ENCODE data around the gene CEP112. TPM values are rescaled to one million over a fixed set of nuclear protein-coding genes. Genes with fewer than 3 reads are reported as not detected.

CEP112 gene
- total RNA-seq, 1 experiment from 2014 or later: 6.1 TPM

GRCh38 chr17:66222798-66223350, 30.9 kb upstream of the CEP112 start:
- no peak overlapping the region for H3K4me3 Mint-ChIP-seq
- no peak for ATAC-seq
- no peaks in the 10 kb centered on the region for H3K36me3 Mint-ChIP-seq
- CTCF ChIA-PET: no interaction called here
- no peak for DNase-seq (ENCODE audit: low spot score)
- TF ChIP-seq SMAD3 (CRISPR knock-in tag; IDR thresholded peaks at IDR 0.05; ENCODE audit: borderline replicate concordance): no peak
- TF ChIP-seq ZNF425 (CRISPR knock-in tag; conservative IDR thresholded peaks at IDR 0.05): no peak
- no peak for TF ChIP-seq SOX15 (CRISPR knock-in tag; IDR thresholded peaks at IDR 0.05)
- TF ChIP-seq AFF4 (CRISPR knock-in tag; IDR thresholded peaks at IDR 0.05; ENCODE audit: borderline replicate concordance): no peak
- no peak for TF ChIP-seq JUN (CRISPR knock-in tag; IDR thresholded peaks at IDR 0.05)
- TF ChIP-seq FOXK1 (CRISPR knock-in tag; IDR thresholded peaks at IDR 0.05): no peak
- no peak for TF ChIP-seq ZNF532 (CRISPR knock-in tag; IDR thresholded peaks at IDR 0.05; ENCODE audit: borderline replicate concordance)
- no peak for TF ChIP-seq FOXJ3 (CRISPR knock-in tag; IDR thresholded peaks at IDR 0.05; ENCODE audit: borderline replicate concordance)
- TF ChIP-seq EMX1 (CRISPR knock-in tag; IDR thresholded peaks at IDR 0.05): no peak
- TF ChIP-seq RORB (CRISPR knock-in tag; IDR thresholded peaks at IDR 0.05): no peak
- no peak for TF ChIP-seq FOXP1 (CRISPR knock-in tag; IDR thresholded peaks at IDR 0.05; ENCODE audit: borderline replicate concordance)
- no peak for TF ChIP-seq E2F1 (CRISPR knock-in tag; IDR thresholded peaks at IDR 0.05)
- H3K27ac Mint-ChIP-seq: no peak overlapping the region
- no peaks in the 10 kb centered on the region for H3K4me1 Mint-ChIP-seq
- no peaks in the 10 kb centered on the region for H3K9me3 Mint-ChIP-seq
- peaks cover 2% of the 10 kb centered on the region for H3K27me3 Mint-ChIP-seq (ENCODE audit: low read depth)
- POLR2A ChIA-PET: no interaction called here

GRCh38 chr17:66221755-66222530, 30.0 kb upstream of the CEP112 start:
- DNase-seq (ENCODE audit: low spot score): no peak
- no peak for ATAC-seq
- H3K4me3 Mint-ChIP-seq: no peak overlapping the region
- ChIA-PET CTCF (no interaction called here), POLR2A (no interaction called here)
- TF ChIP-seq CBFB (CRISPR knock-in tag; IDR thresholded peaks at IDR 0.05; ENCODE audit: low read depth) (no peak), ZNF121 (CRISPR knock-in tag; IDR thresholded peaks at IDR 0.05) (0 out of 2 replicates have a peak, but pooled peaks have one; percentile 44)
- no peak overlapping the region for H3K27ac Mint-ChIP-seq
- peaks cover 2% of the 10 kb centered on the region for H3K27me3 Mint-ChIP-seq (ENCODE audit: low read depth)
- H3K36me3 Mint-ChIP-seq: no peaks in the 10 kb centered on the region
- H3K4me1 Mint-ChIP-seq: no peaks in the 10 kb centered on the region
- no peaks in the 10 kb centered on the region for H3K9me3 Mint-ChIP-seq

All from WTC11 (cell line).